C1 segment of cervical spinal cord (tissue), 14 donors: ENCODE results near the gene EIF3CL.
"Not testable (repeated sequence)": the region's sequence is repeated elsewhere in the genome, so short reads cannot be mapped to it uniquely, and the experiment has no call there.

Experiments used
- DNase-seq, 14 donors: peaks; one replicate each; lab custom pipeline; 2025; lab: John Stamatoyannopoulos, UW

The EIF3CL gene

GRCh38 chr16:28364268-28365173 lies 39.1 kb downstream of the EIF3CL start:
- not testable (repeated sequence) for DNase-seq

GRCh38 chr16:28363408-28363807 lies 40.2 kb downstream of the EIF3CL start, which contains the start of gene NPIPB6:
NPIPB6 (minus strand) TSS chr16:28363508; CDS start chr16:28362822, 686 bp downstream.
- not testable (repeated sequence) for DNase-seq

GRCh38 chr16:28362600-28362999 lies 41.0 kb downstream of the EIF3CL start:
- not testable (repeated sequence) for DNase-seq

GRCh38 chr16:28338230-28338629 lies 65.4 kb downstream of the EIF3CL start:
- not testable (repeated sequence) for DNase-seq

GRCh38 chr16:28336940-28337710 lies 66.5 kb downstream of the EIF3CL start:
- DNase-seq = not testable (repeated sequence)

- DNase-seq = not testable (repeated sequence)
Measured at GRCh38 chr16:28335678-28336077, 68.0 kb downstream of the EIF3CL start.

GRCh38 chr16:28332632-28333031 lies 71.0 kb downstream of the EIF3CL start:
- DNase-seq = not testable (repeated sequence)

GRCh38 chr16:28330981-28331380 lies 72.7 kb downstream of the EIF3CL start:
- DNase-seq = not testable (repeated sequence)

- DNase-seq = peak in 10 of 14 donors; percentile 2 to 57 (median 30)
Measured at GRCh38 chr16:28330232-28330631, 73.4 kb downstream of the EIF3CL start.
